HEK293T (cell line): ENCODE results near the gene WDR18.

Experiments
- CTCF ChIA-PET: fragments of 350-600 bp; formaldehyde crosslinking; extraction: SDS; loops from one replicate; lab custom pipeline; 2021; ENCODE audit warnings: antibody characterized with exemption, inconsistent platforms; lab: Yijun Ruan, JAX
- POLR2A ChIA-PET: fragments of 350-600 bp; formaldehyde crosslinking; extraction: SDS; loops from one replicate; lab custom pipeline; 2020; ENCODE audit warnings: antibody characterized with exemption, inconsistent platforms; lab: Yijun Ruan, JAX
- DNase-seq: peaks from one replicate; pipeline ENCODE4 v3.0.0; 2012; ENCODE audit warnings: mixed read lengths; ENCODE audit errors: extremely low spot score
- BHLHE40 ChIP-seq: fragments of 450-650 bp; IDR thresholded peaks from 2 replicates; pipeline ENCODE4 v1.6.1; 2016; ENCODE audit warnings: mild to moderate bottlenecking, moderate library complexity, borderline replicate concordance
- CTBP1 ChIP-seq: fragments of 450-650 bp; IDR thresholded peaks from 2 replicates; pipeline ENCODE4 v1.6.1; 2016; ENCODE audit warnings: borderline replicate concordance
- ELF4 ChIP-seq: fragments of 450-650 bp; IDR thresholded peaks from 2 replicates; pipeline ENCODE4 v1.6.1; 2017; ENCODE audit warnings: antibody characterized with exemption
- FOXA1 ChIP-seq: fragments of 450-650 bp; IDR thresholded peaks from 2 replicates; pipeline ENCODE4 v1.6.1; 2016; ENCODE audit warnings: mild to moderate bottlenecking
- FOXK2 ChIP-seq: fragments of 450-650 bp; IDR thresholded peaks from 2 replicates; pipeline ENCODE4 v1.6.1; 2016; ENCODE audit warnings: mild to moderate bottlenecking
- FOXM1 ChIP-seq: fragments of 450-650 bp; IDR thresholded peaks from 2 replicates; pipeline ENCODE4 v1.6.1; 2017; ENCODE audit warnings: mild to moderate bottlenecking, borderline replicate concordance
- HDGF ChIP-seq: fragments of 450-650 bp; IDR thresholded peaks from 2 replicates; pipeline ENCODE4 v1.6.1; 2017; ENCODE audit warnings: antibody characterized with exemption, borderline replicate concordance
- L3MBTL2 ChIP-seq: fragments of 450-650 bp; conservative IDR thresholded peaks from 2 replicates; pipeline ENCODE4 v1.6.1; 2016; ENCODE audit warnings: mild to moderate bottlenecking
- LEF1 ChIP-seq: fragments of 450-650 bp; IDR thresholded peaks from 2 replicates; pipeline ENCODE4 v1.6.1; 2017; ENCODE audit warnings: mild to moderate bottlenecking, borderline replicate concordance
- PKNOX1 ChIP-seq: fragments of 450-650 bp; IDR thresholded peaks from 2 replicates; pipeline ENCODE4 v1.6.1; 2016
- SP1 ChIP-seq: fragments of 450-650 bp; IDR thresholded peaks from 2 replicates; pipeline ENCODE4 v1.6.1; 2017
- SUZ12 ChIP-seq: fragments of 450-650 bp; IDR thresholded peaks from 2 replicates; pipeline ENCODE4 v1.6.1; 2016; ENCODE audit warnings: mild to moderate bottlenecking
- TARDBP ChIP-seq: fragments of 450-650 bp; IDR thresholded peaks from 2 replicates; pipeline ENCODE4 v1.6.1; 2016
- ZNF384 ChIP-seq: fragments of 450-650 bp; IDR thresholded peaks from 2 replicates; pipeline ENCODE4 v1.6.1; 2016

Gene WDR18

GRCh38 chr19:1007399-1008251 lies 23.5 kb downstream of the WDR18 start:
- TF ChIP-seq TARDBP (no peak), CTBP1 (no peak), ELF4 (no peak), FOXK2 (no peak), SUZ12 (no peak), ZNF384 (no peak)
- DNase-seq, result no peak
- CTCF ChIA-PET, result no interaction called here
- POLR2A ChIA-PET, result interaction anchor here (0.8 kb wide), 1 partner anchor 12 kb away, joined by 3 read pairs; no protein-coding TSS in a partner anchor

- POLR2A ChIA-PET, result no interaction called here
- DNase-seq, result no peak
- TF ChIP-seq ELF4, result no peak
- no peak for TF ChIP-seq L3MBTL2
- no peak for TF ChIP-seq PKNOX1
- no peak for TF ChIP-seq HDGF
- TF ChIP-seq LEF1, result no peak
- TF ChIP-seq SP1, result no peak
- TF ChIP-seq ZNF384, result no peak
- TF ChIP-seq TARDBP, result no peak
- no peak for TF ChIP-seq FOXA1
- no peak for TF ChIP-seq SUZ12
- CTCF ChIA-PET, result no interaction called here
These were observed 24.3 kb downstream of the WDR18 start for GRCh38 chr19:1008268-1009040.

- TF ChIP-seq FOXM1 (no peak), SP1 (no peak), CTBP1 (no peak), ELF4 (no peak), SUZ12 (no peak), FOXK2 (no peak)
- no peak for DNase-seq
- ChIA-PET CTCF (no interaction called here), POLR2A (no interaction called here)
These were observed 25.2 kb downstream of the WDR18 start for GRCh38 chr19:1009041-1009980.

GRCh38 chr19:1009981-1010538 lies 25.9 kb downstream of the WDR18 start:
- POLR2A ChIA-PET, result no interaction called here
- no peak for DNase-seq
- CTCF ChIA-PET, result no interaction called here
- TF ChIP-seq PKNOX1 (no peak), L3MBTL2 (no peak), ELF4 (no peak)

- ChIA-PET CTCF (no interaction called here), POLR2A (no interaction called here)
- no peak for DNase-seq
- no peak for TF ChIP-seq ELF4
- no peak for TF ChIP-seq BHLHE40
- no peak for TF ChIP-seq HDGF
- TF ChIP-seq FOXA1, result no peak
- no peak for TF ChIP-seq SP1
- TF ChIP-seq TARDBP, result no peak
- TF ChIP-seq SUZ12, result no peak
- TF ChIP-seq L3MBTL2, result no peak
- no peak for TF ChIP-seq CTBP1
- no peak for TF ChIP-seq PKNOX1
- TF ChIP-seq LEF1, result no peak
- no peak for TF ChIP-seq ZNF384
- no peak for TF ChIP-seq FOXM1
These were observed 26.7 kb downstream of the WDR18 start for GRCh38 chr19:1010586-1011510.
